ENCODE measurements around the gene KDM4C. TPM values are rescaled to one million over a fixed set of nuclear protein-coding genes. Genes with fewer than 3 reads are reported as not detected.
A peak's percentile ranks its signal among the peaks of the same experiment; 100 is the strongest.
"Not testable (repeated sequence)": the region's sequence is repeated elsewhere in the genome, so short reads cannot be mapped to it uniquely, and the experiment has no call there.

KDM4C gene
- total and polyA plus RNA-seq, 2 donors = 20.3 to 36.2 TPM

- DNase-seq (ENCODE audit: low read depth in 6 of 9, low spot score in 9 of 9) = no peak
- 86% methylated on average over 4 of the region's 4 CpGs for WGBS
- Histone ChIP-seq H3K4me3 (ENCODE audit: low read length in 2 of 2) (no peak overlapping the region), H3K4me1 (ENCODE audit: control insufficient read depth in 2 of 2, insufficient read depth in 2 of 2, low read length in 2 of 2) (no peaks in the 10 kb centered on the region), H3K27ac (ENCODE audit: low read depth in 1 of 2, low read length in 1 of 2) (no peak overlapping the region), H3K27me3 (ENCODE audit: control insufficient read depth in 2 of 2, insufficient read depth in 1 of 2, low read length in 1 of 2) (no peaks in the 10 kb centered on the region), H3K36me3 (ENCODE audit: control insufficient read depth in 2 of 2, insufficient read depth in 2 of 2, low read length in 1 of 2) (no peaks in the 10 kb centered on the region), H3K9me3 (ENCODE audit: control insufficient read depth in 2 of 2, insufficient read depth in 1 of 2, low read length in 1 of 2) (no peaks in the 10 kb centered on the region)
Observed at GRCh38 chr9:6942406-6942805, 184.6 kb downstream of the KDM4C start.

GRCh38 chr9:6943293-6943692, 185.5 kb downstream of the KDM4C start:
- no peak for DNase-seq (ENCODE audit: low read depth in 6 of 9, low spot score in 9 of 9)
- Histone ChIP-seq H3K36me3 (ENCODE audit: control insufficient read depth in 2 of 2, insufficient read depth in 2 of 2, low read length in 1 of 2) (no peaks in the 10 kb centered on the region), H3K9me3 (ENCODE audit: control insufficient read depth in 2 of 2, insufficient read depth in 1 of 2, low read length in 1 of 2) (no peaks in the 10 kb centered on the region), H3K27me3 (ENCODE audit: control insufficient read depth in 2 of 2, insufficient read depth in 1 of 2, low read length in 1 of 2) (no peaks in the 10 kb centered on the region), H3K4me1 (ENCODE audit: control insufficient read depth in 2 of 2, insufficient read depth in 2 of 2, low read length in 2 of 2) (no peaks in the 10 kb centered on the region), H3K4me3 (ENCODE audit: low read length in 2 of 2) (no peak overlapping the region), H3K27ac (ENCODE audit: low read depth in 1 of 2, low read length in 1 of 2) (no peak overlapping the region)
- 93% methylated on average over 6 of the region's 6 CpGs for WGBS

- no peaks in the 10 kb centered on the region for H3K4me1 ChIP-seq (ENCODE audit: control insufficient read depth in 2 of 2, insufficient read depth in 2 of 2, low read length in 2 of 2)
- H3K4me3 ChIP-seq (ENCODE audit: low read length in 2 of 2) = no peak overlapping the region
- 84% methylated on average over 1 of the region's 1 CpG for WGBS
- peak in 1 of 9 donors; percentile 6 for DNase-seq (ENCODE audit: low read depth in 6 of 9, low spot score in 9 of 9)
- H3K9me3 ChIP-seq (ENCODE audit: control insufficient read depth in 2 of 2, insufficient read depth in 1 of 2, low read length in 1 of 2) = no peaks in the 10 kb centered on the region
- H3K36me3 ChIP-seq (ENCODE audit: control insufficient read depth in 2 of 2, insufficient read depth in 2 of 2, low read length in 1 of 2) = no peaks in the 10 kb centered on the region
- no peak overlapping the region for H3K27ac ChIP-seq (ENCODE audit: low read depth in 1 of 2, low read length in 1 of 2)
- no peaks in the 10 kb centered on the region for H3K27me3 ChIP-seq (ENCODE audit: control insufficient read depth in 2 of 2, insufficient read depth in 1 of 2, low read length in 1 of 2)
Observed at GRCh38 chr9:6944093-6944551, 186.3 kb downstream of the KDM4C start.

GRCh38 chr9:6944896-6945295, 187.1 kb downstream of the KDM4C start:
- Histone ChIP-seq H3K4me1 (ENCODE audit: control insufficient read depth in 2 of 2, insufficient read depth in 2 of 2, low read length in 2 of 2) (no peaks in the 10 kb centered on the region), H3K4me3 (ENCODE audit: low read length in 2 of 2) (no peak overlapping the region), H3K27ac (ENCODE audit: low read depth in 1 of 2, low read length in 1 of 2) (no peak overlapping the region), H3K36me3 (ENCODE audit: control insufficient read depth in 2 of 2, insufficient read depth in 2 of 2, low read length in 1 of 2) (no peaks in the 10 kb centered on the region), H3K27me3 (ENCODE audit: control insufficient read depth in 2 of 2, insufficient read depth in 1 of 2, low read length in 1 of 2) (no peaks in the 10 kb centered on the region), H3K9me3 (ENCODE audit: control insufficient read depth in 2 of 2, insufficient read depth in 1 of 2, low read length in 1 of 2) (no peaks in the 10 kb centered on the region)
- DNase-seq (ENCODE audit: low read depth in 6 of 9, low spot score in 9 of 9) = no peak
- WGBS = 97% methylated on average over 4 of the region's 4 CpGs

GRCh38 chr9:6945816-6946215, 188.0 kb downstream of the KDM4C start:
- H3K36me3 ChIP-seq (ENCODE audit: control insufficient read depth in 2 of 2, insufficient read depth in 2 of 2, low read length in 1 of 2) = no peaks in the 10 kb centered on the region
- no peak overlapping the region for H3K27ac ChIP-seq (ENCODE audit: low read depth in 1 of 2, low read length in 1 of 2)
- no peaks in the 10 kb centered on the region for H3K9me3 ChIP-seq (ENCODE audit: control insufficient read depth in 2 of 2, insufficient read depth in 1 of 2, low read length in 1 of 2)
- no peaks in the 10 kb centered on the region for H3K4me1 ChIP-seq (ENCODE audit: control insufficient read depth in 2 of 2, insufficient read depth in 2 of 2, low read length in 2 of 2)
- no peaks in the 10 kb centered on the region for H3K27me3 ChIP-seq (ENCODE audit: control insufficient read depth in 2 of 2, insufficient read depth in 1 of 2, low read length in 1 of 2)
- no peak overlapping the region for H3K4me3 ChIP-seq (ENCODE audit: low read length in 2 of 2)
- no peak for DNase-seq (ENCODE audit: low read depth in 6 of 9, low spot score in 9 of 9)

- Histone ChIP-seq H3K27ac (ENCODE audit: low read depth in 1 of 2, low read length in 1 of 2) (no peak overlapping the region), H3K4me3 (ENCODE audit: low read length in 2 of 2) (no peak overlapping the region), H3K4me1 (ENCODE audit: control insufficient read depth in 2 of 2, insufficient read depth in 2 of 2, low read length in 2 of 2) (no peaks in the 10 kb centered on the region), H3K27me3 (ENCODE audit: control insufficient read depth in 2 of 2, insufficient read depth in 1 of 2, low read length in 1 of 2) (no peaks in the 10 kb centered on the region), H3K36me3 (ENCODE audit: control insufficient read depth in 2 of 2, insufficient read depth in 2 of 2, low read length in 1 of 2) (no peaks in the 10 kb centered on the region), H3K9me3 (ENCODE audit: control insufficient read depth in 2 of 2, insufficient read depth in 1 of 2, low read length in 1 of 2) (no peaks in the 10 kb centered on the region)
- over 99% methylated on average over 3 of the region's 3 CpGs for WGBS
- DNase-seq (ENCODE audit: low read depth in 6 of 9, low spot score in 9 of 9) = no peak
Observed at GRCh38 chr9:6946583-6947166, 188.9 kb downstream of the KDM4C start.

GRCh38 chr9:6948921-6949320, 191.1 kb downstream of the KDM4C start:
- not testable (repeated sequence) for H3K36me3 ChIP-seq (ENCODE audit: control insufficient read depth in 2 of 2, insufficient read depth in 2 of 2, low read length in 1 of 2)

GRCh38 chr9:6955251-6955921, 197.6 kb downstream of the KDM4C start:
- no peaks in the 10 kb centered on the region for H3K9me3 ChIP-seq (ENCODE audit: control insufficient read depth in 2 of 2, insufficient read depth in 1 of 2, low read length in 1 of 2)
- H3K27me3 ChIP-seq (ENCODE audit: control insufficient read depth in 2 of 2, insufficient read depth in 1 of 2, low read length in 1 of 2) = no peaks in the 10 kb centered on the region
- no peak overlapping the region for H3K27ac ChIP-seq (ENCODE audit: low read depth in 1 of 2, low read length in 1 of 2)
- DNase-seq (ENCODE audit: low read depth in 6 of 9, low spot score in 9 of 9) = no peak
- H3K4me3 ChIP-seq (ENCODE audit: low read length in 2 of 2) = no peak overlapping the region
- peaks cover 0 to 5% of the 10 kb centered on the region in 2 donors for H3K36me3 ChIP-seq (ENCODE audit: control insufficient read depth in 2 of 2, insufficient read depth in 2 of 2, low read length in 1 of 2)
- H3K4me1 ChIP-seq (ENCODE audit: control insufficient read depth in 2 of 2, insufficient read depth in 2 of 2, low read length in 2 of 2) = no peaks in the 10 kb centered on the region
- 70% methylated on average over 7 of the region's 7 CpGs for WGBS

More at GRCh38 chr9:6948921-6949320, 191.1 kb downstream of the KDM4C start:
- H3K4me3 ChIP-seq (ENCODE audit: low read length in 2 of 2); H3K9me3 ChIP-seq (ENCODE audit: control insufficient read depth in 2 of 2, insufficient read depth in 1 of 2, low read length in 1 of 2); H3K27me3 ChIP-seq (ENCODE audit: control insufficient read depth in 2 of 2, insufficient read depth in 1 of 2, low read length in 1 of 2); H3K27ac ChIP-seq (ENCODE audit: low read depth in 1 of 2, low read length in 1 of 2); DNase-seq (ENCODE audit: low read depth in 6 of 9, low spot score in 9 of 9); H3K4me1 ChIP-seq (ENCODE audit: control insufficient read depth in 2 of 2, insufficient read depth in 2 of 2, low read length in 2 of 2): not testable (repeated sequence)
- 97% methylated on average over 31 of the region's 31 CpGs for WGBS

GRCh38 chr9:6956879-6957278, 199.1 kb downstream of the KDM4C start:
- DNase-seq (ENCODE audit: low read depth in 6 of 9, low spot score in 9 of 9) = no peak
- H3K36me3 ChIP-seq (ENCODE audit: control insufficient read depth in 2 of 2, insufficient read depth in 2 of 2, low read length in 1 of 2) = peaks cover 0 to 10% of the 10 kb centered on the region in 2 donors
- H3K27me3 ChIP-seq (ENCODE audit: control insufficient read depth in 2 of 2, insufficient read depth in 1 of 2, low read length in 1 of 2) = no peaks in the 10 kb centered on the region
- 98% methylated on average over 2 of the region's 2 CpGs for WGBS
- no peak overlapping the region for H3K27ac ChIP-seq (ENCODE audit: low read depth in 1 of 2, low read length in 1 of 2)
- H3K4me1 ChIP-seq (ENCODE audit: control insufficient read depth in 2 of 2, insufficient read depth in 2 of 2, low read length in 2 of 2) = no peaks in the 10 kb centered on the region
- no peak overlapping the region for H3K4me3 ChIP-seq (ENCODE audit: low read length in 2 of 2)
- no peaks in the 10 kb centered on the region for H3K9me3 ChIP-seq (ENCODE audit: control insufficient read depth in 2 of 2, insufficient read depth in 1 of 2, low read length in 1 of 2)
